A549 (cell line): Measurements from ENCODE around the gene KLHL36.

Experiments
- EP300 ChIP-seq, 2 experiments: fragments of >200 bp; sonication (Bioruptor Twin); formaldehyde crosslinking; IDR thresholded peaks; 2 replicates in 1 of 2; 3 replicates in 1 of 2; pipeline ENCODE4 v1.6.1; 2016 to 2017
- HDAC2 ChIP-seq: fragments of 200-600 bp; sonication (generic); IDR thresholded peaks from 2 replicates; pipeline ENCODE4 v1.6.1; 2016
- MAFK ChIP-seq: fragments of 450-650 bp; IDR thresholded peaks from 2 replicates; pipeline ENCODE4 v1.6.1; 2014; ENCODE audit not compliant: partially characterized antibody
- MYC ChIP-seq: IDR thresholded peaks from 2 replicates; pipeline ENCODE4 v1.6.1; 2012; ENCODE audit warnings: mild to moderate bottlenecking, inconsistent platforms, low read length, improper control_type of control experiment, borderline replicate concordance
- POLR2A ChIP-seq: IDR thresholded peaks from 2 replicates; pipeline ENCODE4 v1.6.1; 2012; ENCODE audit warnings: mild to moderate bottlenecking, low read length
- RCOR1 ChIP-seq: fragments of 150-350 bp; IDR thresholded peaks from 2 replicates; pipeline ENCODE4 v1.6.1; 2014; ENCODE audit warnings: antibody characterized with exemption, low read length, low read depth
- TF ChIP-seq, protein P1 (sequence below): IDR thresholded peaks from 2 replicates; pipeline ENCODE4 v1.6.1; 2012
- TF ChIP-seq, protein P2 (sequence below): fragments of >200 bp; sonication (Bioruptor Twin); formaldehyde crosslinking; IDR thresholded peaks from 3 replicates; pipeline ENCODE4 v1.5.1; 2016

DNA sequence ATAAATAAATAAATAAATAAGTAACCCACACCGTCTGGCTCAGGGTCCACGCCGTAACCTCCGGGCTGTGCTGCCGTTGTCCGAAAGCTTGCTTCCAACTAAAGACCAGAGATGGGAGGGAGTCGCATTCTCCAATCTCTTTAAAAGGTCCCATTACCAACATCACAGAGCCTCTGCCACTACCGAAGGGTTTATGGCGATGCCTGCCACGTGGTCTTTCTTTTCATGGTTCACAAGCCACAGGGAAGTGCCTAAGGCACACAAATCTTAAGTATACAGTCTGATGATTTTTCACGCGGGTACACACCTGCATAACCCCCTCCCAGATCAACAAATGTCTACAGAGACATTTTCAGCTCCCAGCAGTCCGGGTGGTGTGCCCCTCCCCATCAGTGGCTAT, 31.8 kb upstream of the KLHL36 start:
- TF ChIP-seq HDAC2 (no peak), RCOR1 (no peak), POLR2A (no peak), EP300 (IDR thresholded peaks at IDR 0.05) (no peak), MAFK (no peak), MYC (no peak)
- TF ChIP-seq, protein P1, sequence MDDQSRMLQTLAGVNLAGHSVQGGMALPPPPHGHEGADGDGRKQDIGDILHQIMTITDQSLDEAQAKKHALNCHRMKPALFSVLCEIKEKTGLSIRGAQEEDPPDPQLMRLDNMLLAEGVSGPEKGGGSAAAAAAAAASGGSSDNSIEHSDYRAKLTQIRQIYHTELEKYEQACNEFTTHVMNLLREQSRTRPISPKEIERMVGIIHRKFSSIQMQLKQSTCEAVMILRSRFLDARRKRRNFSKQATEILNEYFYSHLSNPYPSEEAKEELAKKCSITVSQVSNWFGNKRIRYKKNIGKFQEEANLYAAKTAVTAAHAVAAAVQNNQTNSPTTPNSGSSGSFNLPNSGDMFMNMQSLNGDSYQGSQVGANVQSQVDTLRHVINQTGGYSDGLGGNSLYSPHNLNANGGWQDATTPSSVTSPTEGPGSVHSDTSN = no peak
- TF ChIP-seq, protein P2, sequence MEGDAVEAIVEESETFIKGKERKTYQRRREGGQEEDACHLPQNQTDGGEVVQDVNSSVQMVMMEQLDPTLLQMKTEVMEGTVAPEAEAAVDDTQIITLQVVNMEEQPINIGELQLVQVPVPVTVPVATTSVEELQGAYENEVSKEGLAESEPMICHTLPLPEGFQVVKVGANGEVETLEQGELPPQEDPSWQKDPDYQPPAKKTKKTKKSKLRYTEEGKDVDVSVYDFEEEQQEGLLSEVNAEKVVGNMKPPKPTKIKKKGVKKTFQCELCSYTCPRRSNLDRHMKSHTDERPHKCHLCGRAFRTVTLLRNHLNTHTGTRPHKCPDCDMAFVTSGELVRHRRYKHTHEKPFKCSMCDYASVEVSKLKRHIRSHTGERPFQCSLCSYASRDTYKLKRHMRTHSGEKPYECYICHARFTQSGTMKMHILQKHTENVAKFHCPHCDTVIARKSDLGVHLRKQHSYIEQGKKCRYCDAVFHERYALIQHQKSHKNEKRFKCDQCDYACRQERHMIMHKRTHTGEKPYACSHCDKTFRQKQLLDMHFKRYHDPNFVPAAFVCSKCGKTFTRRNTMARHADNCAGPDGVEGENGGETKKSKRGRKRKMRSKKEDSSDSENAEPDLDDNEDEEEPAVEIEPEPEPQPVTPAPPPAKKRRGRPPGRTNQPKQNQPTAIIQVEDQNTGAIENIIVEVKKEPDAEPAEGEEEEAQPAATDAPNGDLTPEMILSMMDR = no peak
